ENCODE data around the gene CDHR1. TPM values are rescaled to one million over a fixed set of nuclear protein-coding genes. Genes with fewer than 3 reads are reported as not detected.

The CDHR1 gene
- total RNA-seq, 4 donors from 2014 or later: under 0.01 to 0.17 (median 0.06) TPM; not detected in 1

- Histone ChIP-seq H3K27ac (replicated peaks in 1 of 4) (no peak overlapping the region), H3K36me3 (peaks cover 4 to 16% (median 14%) of the 10 kb centered on the region in 4 donors), H3K4me3 (no peak overlapping the region), H3K4me1 (no peaks in the 10 kb centered on the region), H3K27me3 (peaks cover 0 to 11% (median 0%) of the 10 kb centered on the region in 4 donors), H3K9me3 (no peaks in the 10 kb centered on the region)
- TF ChIP-seq EP300 (IDR thresholded peaks at IDR 0.05): no peak
- no peak for TF ChIP-seq CTCF (IDR thresholded peaks at IDR 0.05)
- no peak for TF ChIP-seq POLR2AphosphoS5 (IDR thresholded peaks at IDR 0.05)
- no peak for TF ChIP-seq POLR2A (IDR thresholded peaks at IDR 0.05; ENCODE audit: low read depth)
- WGBS: 32% methylated on average over 9 of the region's 9 CpGs
- no peak for DNase-seq (ENCODE audit: extremely low spot score)
- intact Hi-C loops (cut with DNase I): no loop called here
Observed at GRCh38 chr10:84159076-84159685, 35.2 kb upstream of the CDHR1 start.

GRCh38 chr10:84160663-84161362, 33.5 kb upstream of the CDHR1 start:
- WGBS: 42% methylated on average over 6 of the region's 6 CpGs

GRCh38 chr10:84163996-84164395, 30.3 kb upstream of the CDHR1 start:
- H3K27me3 ChIP-seq: peaks cover 0 to 14% (median 0%) of the 10 kb centered on the region in 4 donors
- H3K4me1 ChIP-seq: no peaks in the 10 kb centered on the region
- H3K36me3 ChIP-seq: no peaks in the 10 kb centered on the region
- H3K9me3 ChIP-seq: no peaks in the 10 kb centered on the region
- no peak for DNase-seq (ENCODE audit: extremely low spot score)
- intact Hi-C loops (cut with DNase I): no loop called here
- H3K27ac ChIP-seq (replicated peaks in 1 of 4): no peak overlapping the region
- 67% methylated on average over 2 of the region's 2 CpGs for WGBS
- no peak overlapping the region for H3K4me3 ChIP-seq
- no peak for TF ChIP-seq EP300 (IDR thresholded peaks at IDR 0.05)
- TF ChIP-seq CTCF (IDR thresholded peaks at IDR 0.05): no peak
- no peak for TF ChIP-seq POLR2A (IDR thresholded peaks at IDR 0.05; ENCODE audit: low read depth)
- TF ChIP-seq POLR2AphosphoS5 (IDR thresholded peaks at IDR 0.05): no peak

More at GRCh38 chr10:84160663-84161362, 33.5 kb upstream of the CDHR1 start:
- no peak overlapping the region for H3K27ac ChIP-seq (replicated peaks in 1 of 4)
- H3K9me3 ChIP-seq: no peaks in the 10 kb centered on the region
- no peak for TF ChIP-seq POLR2A (IDR thresholded peaks at IDR 0.05; ENCODE audit: low read depth)
- TF ChIP-seq CTCF (IDR thresholded peaks at IDR 0.05): no peak
- no peak for TF ChIP-seq EP300 (IDR thresholded peaks at IDR 0.05)
- TF ChIP-seq POLR2AphosphoS5 (IDR thresholded peaks at IDR 0.05): no peak
- H3K4me3 ChIP-seq: no peak overlapping the region
- DNase-seq (ENCODE audit: extremely low spot score): no peak
- H3K36me3 ChIP-seq: no peaks in the 10 kb centered on the region
- H3K4me1 ChIP-seq: no peaks in the 10 kb centered on the region
- intact Hi-C loops (cut with DNase I): no loop called here
- peaks cover 0 to 14% (median 0%) of the 10 kb centered on the region in 4 donors for H3K27me3 ChIP-seq

GRCh38 chr10:84164442-84164841, 29.9 kb upstream of the CDHR1 start:
- DNase-seq (ENCODE audit: extremely low spot score): no peak
- intact Hi-C loops (cut with DNase I): no loop called here
- H3K9me3 ChIP-seq: no peaks in the 10 kb centered on the region
- 31% methylated on average over 2 of the region's 2 CpGs for WGBS
- H3K36me3 ChIP-seq: no peaks in the 10 kb centered on the region
- H3K4me1 ChIP-seq: no peaks in the 10 kb centered on the region
- H3K4me3 ChIP-seq: no peak overlapping the region
- TF ChIP-seq CTCF (IDR thresholded peaks at IDR 0.05) (no peak), EP300 (IDR thresholded peaks at IDR 0.05) (no peak), POLR2AphosphoS5 (IDR thresholded peaks at IDR 0.05) (no peak), POLR2A (IDR thresholded peaks at IDR 0.05; ENCODE audit: low read depth) (no peak)
- no peak overlapping the region for H3K27ac ChIP-seq (replicated peaks in 1 of 4)
- peaks cover 0 to 14% (median 0%) of the 10 kb centered on the region in 4 donors for H3K27me3 ChIP-seq

All from esophagus muscularis mucosa (tissue), 4 donors.